ENCODE data around the gene LBH. TPM values are rescaled to one million over a fixed set of nuclear protein-coding genes. Genes with fewer than 3 reads are reported as not detected.
A peak's percentile ranks its signal among the peaks of the same experiment; 100 is the strongest.

LBH gene
- total RNA-seq, 1 donor, result 25.0 TPM

DNA sequence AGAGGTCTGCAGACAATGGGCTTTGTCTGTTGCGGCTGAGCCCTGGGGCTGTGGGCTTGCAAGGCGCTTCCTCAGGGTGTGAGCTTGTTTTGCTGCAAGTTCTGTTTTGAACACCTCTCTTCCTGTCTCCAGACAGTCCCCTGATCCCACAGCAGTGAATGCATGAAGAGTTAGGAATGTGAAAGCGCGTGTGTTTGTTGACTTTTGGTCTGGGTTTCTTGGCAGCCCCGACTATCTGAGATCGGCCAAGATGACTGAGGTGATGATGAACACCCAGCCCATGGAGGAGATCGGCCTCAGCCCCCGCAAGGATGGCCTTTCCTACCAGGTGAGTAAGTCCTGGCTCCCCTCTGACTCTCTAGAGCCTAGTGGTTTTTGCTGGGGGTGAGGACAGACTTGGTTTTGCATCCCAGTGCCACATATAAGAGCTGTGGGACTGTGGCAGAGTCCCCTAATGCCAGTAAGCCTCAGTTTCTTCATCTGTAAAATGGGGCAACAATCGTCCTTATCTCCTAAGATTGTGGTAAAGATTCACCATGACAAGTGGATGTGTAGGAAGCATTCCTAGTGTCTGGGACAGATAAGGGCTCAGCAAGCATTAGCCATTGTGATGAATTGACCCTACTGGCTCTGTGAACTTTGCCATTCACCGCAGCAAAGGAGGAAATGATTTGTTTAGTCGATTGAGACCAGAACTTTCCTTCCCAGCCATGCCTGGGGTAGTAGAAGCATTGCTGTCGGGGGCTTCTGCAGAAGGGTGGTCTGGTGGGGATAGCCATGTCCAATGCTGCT is 3.0 kb downstream of the LBH start:
- no peak for DNase-seq (ENCODE audit: low read depth in 2 of 3, low spot score in 2 of 3)

DNA sequence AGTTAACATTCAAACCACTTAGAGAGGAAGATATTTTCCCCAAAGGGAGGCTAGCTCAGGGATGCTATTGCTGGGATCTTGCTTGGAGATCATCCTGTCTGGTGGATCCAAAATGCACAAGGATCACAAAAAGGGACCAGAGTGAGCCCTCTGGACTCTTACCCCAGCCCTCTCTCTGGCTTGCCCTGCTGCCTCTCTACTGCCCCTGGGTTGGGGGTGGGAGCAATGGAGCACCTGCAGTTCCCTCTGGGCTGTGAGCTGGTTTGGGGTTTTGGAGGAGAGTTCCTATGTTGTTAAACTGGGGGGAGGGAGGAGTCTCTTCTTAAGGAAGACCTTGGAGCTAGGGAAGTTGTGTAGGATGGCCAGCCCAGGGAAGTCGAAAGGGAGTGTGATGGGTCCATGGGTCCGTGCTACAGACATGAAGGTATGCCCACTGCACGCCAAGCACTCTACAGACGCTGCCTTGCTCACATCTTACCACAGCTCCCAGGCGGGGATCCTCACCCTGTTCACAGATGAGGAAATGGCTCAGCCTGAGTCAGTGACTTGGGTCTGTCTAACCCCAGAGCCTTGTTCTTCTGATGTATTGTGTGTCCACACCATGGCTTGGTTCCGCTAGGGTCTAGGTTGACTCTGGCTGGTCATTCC is 3.8 kb downstream of the LBH start:
- DNase-seq (ENCODE audit: low read depth in 2 of 3, low spot score in 2 of 3), result no peak

DNA sequence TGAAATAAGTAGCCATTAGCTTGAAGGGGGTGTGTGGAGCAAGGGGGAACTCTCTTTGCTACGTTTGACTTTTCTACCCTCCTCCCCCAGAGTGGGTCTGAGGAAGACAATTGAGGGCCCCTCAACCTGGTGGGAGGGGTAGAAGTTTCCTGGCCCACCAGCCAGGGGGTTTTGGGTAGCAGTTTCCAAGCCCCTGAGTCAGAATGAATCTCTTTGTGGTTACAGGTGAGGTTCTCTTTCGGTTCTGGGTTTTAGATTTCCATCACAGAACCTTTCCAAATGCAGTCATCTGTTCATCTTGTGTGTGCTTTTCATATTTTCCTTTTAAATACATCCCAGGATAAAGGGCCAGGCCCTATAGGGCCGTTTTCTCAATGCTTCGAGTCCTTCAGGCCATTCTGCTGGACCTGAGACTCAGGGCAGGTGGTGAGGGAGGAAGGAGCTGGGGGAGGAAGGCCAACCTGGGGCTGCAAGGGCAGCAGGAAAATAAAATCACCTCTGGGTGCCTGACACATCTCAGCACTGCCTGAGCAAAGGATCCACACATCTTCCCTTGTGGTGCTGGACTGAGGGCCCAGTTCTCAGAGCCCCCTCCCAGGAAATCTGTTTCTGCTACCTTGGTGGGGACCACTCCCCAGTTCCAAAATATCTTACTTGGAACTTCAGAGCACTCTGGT is 4.7 kb downstream of the LBH start:
- no peak for DNase-seq (ENCODE audit: low read depth in 2 of 3, low spot score in 2 of 3)

DNA sequence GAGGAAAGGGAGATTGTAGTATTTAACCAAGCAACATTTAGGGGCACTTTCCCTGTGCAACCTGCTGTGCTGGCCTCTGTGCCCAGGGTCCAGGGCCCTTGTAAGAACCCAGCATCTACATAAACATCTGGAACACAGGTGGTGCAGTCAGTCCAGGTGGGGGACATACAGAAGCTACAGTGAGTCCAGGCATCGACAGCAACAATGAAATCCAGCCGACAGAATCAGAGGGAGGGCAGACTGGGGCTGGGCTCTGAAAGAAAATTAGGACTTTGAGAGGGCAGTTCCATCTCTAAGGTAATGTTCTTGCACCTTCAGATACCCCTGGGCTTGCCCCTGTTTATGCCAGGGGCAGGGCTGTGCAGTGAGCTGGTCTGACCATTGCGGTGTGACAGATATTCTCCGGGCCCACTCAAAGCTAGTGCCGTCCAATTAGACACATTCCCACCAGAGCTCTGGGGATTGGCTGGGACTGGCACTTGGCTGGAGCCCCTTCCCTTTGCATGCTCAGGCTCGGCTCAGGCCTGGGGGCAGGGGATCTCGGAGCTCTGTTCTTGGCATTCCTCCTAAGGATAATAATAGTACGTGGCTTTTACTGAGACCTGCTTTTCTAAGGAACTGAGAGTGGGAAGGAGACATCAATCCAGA is 5.4 kb downstream of the LBH start:
- no peak for DNase-seq (ENCODE audit: low read depth in 2 of 3, low spot score in 2 of 3)

DNA sequence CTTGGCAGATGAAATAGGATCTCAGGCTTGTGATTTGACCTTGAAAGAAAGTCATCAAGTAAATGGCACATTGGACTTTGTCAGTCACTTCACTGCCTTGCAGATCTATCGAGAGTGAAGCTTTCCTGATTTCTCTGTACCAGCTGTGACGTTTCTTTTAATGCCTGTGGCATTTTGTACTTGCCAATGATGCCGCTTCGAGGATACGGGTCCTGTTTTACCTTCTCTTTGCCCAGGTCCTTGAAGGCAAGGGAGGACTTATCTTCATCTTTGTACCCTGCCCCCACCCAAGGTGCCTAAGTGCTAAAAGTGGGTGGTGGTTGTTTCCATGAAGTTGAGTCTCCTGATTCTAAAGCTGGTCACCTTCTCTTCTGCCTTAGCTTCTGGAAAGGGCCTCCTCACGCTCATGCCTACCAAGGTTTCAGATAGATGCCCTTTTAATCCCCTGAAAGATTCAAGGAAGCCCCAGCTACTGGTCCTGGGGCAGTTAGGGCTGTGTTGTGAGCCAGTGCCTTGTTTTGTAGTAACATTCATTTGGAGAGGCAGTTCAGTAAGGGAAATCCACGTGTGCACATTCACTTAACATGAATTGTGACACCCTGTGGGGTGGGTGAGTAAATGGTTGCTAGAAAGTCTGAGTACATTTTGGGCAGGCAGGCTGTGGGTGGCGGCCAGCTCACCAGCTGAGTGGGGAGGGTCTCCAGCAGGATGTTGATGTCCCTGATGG is 6.1 kb downstream of the LBH start:
- DNase-seq (ENCODE audit: low read depth in 2 of 3, low spot score in 2 of 3), result no peak

DNA sequence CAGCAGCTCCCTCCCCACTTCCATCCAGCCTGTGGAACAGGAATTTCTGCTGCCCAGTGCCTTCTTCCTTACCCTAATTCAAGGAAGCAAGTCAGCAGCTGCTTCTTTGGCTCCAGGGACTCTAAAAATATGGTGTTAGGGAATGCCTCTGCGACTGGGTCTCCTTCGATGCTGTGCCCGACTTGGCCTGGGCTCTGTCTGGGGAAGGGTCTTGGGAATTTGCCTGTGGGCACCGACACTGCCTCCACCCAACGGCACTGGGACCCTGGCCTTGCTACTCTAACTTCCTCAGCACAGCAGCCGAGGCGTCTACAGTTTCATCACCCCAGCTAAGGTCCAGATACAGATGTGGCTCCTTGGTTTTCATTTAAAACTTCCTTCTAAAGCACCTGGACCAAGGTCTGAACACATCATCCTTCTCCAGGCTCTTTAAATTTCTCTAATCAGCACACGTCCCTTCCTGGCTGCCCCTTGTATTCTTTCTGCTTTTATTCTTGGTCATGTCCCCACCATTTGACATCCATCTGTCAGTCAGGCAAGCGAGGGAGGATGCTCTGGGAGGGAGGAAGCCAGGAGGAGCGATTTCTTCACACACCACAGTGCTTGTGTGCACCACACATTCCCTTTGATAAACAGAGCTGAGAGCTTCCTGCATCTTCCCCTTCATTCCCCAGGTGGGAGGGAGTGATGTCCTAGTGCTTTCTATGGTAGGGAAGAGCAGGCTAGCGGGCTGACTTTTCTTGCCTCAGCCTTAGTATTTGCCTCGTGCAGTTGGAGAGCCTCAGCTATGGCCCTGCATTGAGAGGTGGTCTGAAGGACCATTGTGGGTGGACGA is 6.8 kb downstream of the LBH start:
- no peak for DNase-seq (ENCODE audit: low read depth in 2 of 3, low spot score in 2 of 3)

DNA sequence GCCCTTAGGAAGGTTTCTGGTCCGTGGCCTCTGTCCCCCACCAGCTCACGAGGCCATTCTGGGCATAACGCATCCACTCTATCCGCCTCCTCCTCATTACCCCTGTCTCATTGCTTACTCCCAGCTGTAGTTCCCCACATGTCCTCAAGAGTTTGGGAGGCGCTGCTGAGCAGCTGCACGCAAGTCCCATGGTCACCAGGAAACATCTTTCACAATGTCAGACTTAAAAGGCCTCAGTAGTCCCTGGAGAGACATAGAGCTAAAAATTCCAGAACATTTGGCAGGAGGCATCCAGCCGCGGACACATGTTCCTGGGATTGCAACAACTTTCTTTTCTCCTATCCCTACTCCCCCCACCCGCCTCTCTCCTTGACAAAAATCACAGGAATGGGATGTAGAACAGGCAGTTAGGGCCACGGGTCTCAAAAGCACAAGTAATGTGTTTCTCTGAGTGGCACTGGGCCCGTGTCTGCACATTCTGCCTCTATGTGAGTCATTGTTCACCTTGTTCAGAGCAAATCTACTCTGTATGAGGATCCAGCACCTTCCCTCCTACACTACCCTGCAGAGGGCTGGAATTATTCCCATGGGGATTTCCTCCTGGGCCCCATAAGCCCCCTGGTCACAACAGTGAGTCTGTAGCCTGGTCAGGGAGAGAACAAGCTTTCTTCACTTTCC is 8.1 kb downstream of the LBH start:
- peak; percentile 70 to 78 (median 73) for DNase-seq (ENCODE audit: low read depth in 2 of 3, low spot score in 2 of 3)

DNA sequence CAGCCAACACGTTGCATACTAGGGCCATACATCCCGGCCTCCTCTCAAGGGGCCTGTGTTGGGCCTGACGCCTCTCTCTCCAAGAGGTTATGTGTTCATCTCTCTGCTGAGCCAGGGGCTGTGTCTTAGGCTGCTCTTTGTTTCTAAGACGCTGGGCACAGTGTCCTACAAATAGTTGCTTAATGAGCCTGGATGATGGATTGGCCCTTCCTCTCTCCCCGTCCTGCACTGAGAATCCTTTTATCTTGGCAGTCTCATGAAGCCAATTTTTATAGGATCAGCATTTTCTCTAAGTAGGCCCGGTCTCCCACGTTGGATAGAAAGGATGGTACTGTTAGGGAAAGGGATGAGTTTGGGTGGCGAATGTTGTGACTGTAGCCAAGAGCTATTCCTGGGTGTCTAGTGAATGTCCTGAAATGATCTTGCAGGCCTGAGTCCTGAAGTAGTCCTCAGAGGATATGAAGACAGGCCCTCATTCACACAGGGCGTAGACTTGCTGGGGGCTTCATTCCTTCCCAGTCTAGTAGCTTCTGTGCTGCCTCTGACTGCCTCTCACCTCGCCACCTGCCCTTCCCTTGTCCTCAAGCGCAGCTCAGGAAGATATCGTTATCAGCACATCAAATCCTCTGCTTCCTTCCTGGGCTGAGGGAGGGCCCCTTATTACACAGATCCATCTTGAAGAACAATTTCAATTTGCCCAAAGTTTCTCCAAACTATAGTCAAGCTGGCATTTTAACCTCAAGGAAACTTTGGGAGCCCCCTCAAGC is 8.8 kb downstream of the LBH start:
- no peak for DNase-seq (ENCODE audit: low read depth in 2 of 3, low spot score in 2 of 3)

DNA sequence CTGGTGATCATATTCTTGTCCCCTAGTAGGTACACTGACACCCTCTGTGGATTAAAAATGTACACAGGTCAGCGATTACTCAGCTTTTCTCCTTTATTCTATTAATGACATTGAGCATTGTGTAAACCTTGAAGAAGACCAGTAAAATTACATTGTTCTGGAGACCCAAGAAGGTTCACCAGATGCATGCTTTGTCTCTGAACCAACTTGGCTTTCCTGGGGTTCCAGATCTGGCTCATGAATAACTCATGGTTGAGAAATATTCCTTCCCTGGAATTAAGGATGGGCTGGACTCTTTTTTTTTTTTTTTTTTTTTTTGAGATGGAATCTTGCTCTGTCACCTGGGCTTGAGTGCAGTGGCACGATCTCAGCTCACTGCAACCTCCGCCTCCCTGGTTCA is 11.9 kb downstream of the LBH start:
- DNase-seq (ENCODE audit: low read depth in 2 of 3, low spot score in 2 of 3), result no peak

DNA sequence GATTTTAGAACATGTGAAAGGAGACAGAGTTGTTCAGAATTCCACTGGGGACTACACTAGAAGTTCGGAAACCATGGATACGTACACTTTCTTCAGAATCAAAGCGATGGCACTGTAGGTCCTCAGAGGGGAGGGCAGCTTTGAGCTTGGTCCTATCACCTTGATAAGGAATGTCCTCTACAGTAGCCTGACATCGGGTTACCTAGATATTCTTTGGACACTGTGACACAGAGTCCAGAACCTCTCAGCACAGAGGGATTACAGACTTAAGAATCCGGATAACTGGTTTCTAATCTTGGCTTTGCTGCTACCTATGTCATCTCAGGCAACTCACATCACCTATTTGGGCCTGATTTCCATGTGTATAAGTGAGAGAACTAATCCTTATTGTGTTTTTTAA is 14.0 kb downstream of the LBH start:
- DNase-seq (ENCODE audit: low read depth in 2 of 3, low spot score in 2 of 3), result no peak

DNA sequence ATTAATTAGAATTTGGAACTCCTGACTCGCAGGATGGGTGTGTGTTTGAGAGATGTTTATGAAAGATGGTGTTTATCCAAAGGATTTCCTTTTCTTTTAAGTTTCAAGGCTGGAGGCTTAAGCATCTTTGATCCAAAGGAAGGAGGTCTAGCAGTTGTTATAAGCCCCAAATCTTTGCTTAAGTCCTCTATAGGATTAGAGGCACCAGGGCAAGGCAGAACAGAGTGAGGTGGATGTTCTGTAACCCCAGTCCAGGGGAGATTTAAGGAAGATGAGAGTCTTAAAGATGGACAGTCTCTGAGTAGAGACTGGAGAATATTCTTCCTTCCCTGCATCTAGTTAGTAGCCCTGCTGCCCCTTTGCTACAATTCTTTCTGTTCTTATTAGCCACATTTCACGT is 17.5 kb downstream of the LBH start:
- no peak for DNase-seq (ENCODE audit: low read depth in 2 of 3, low spot score in 2 of 3)

DNA sequence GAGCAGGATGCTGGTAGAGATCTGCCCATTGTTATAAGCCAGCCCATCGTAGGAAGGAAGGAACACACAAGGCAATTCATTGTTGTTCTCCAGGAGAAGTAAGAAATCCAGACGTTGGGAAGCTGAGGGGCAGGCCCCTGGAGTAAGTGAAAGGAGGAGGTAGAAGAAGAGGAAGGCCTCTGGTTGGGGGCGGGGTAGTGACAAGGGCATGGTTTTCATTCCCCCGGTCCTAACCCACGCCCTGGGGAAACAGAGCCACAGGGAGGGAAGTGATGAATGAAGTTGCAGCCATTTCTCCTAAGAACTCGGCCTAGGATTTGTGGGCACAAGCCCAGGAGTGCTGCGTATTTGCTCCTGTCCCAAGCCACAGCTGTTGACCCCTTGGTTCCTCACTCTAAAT is 18.0 kb downstream of the LBH start:
- no peak for DNase-seq (ENCODE audit: low read depth in 2 of 3, low spot score in 2 of 3)

DNA sequence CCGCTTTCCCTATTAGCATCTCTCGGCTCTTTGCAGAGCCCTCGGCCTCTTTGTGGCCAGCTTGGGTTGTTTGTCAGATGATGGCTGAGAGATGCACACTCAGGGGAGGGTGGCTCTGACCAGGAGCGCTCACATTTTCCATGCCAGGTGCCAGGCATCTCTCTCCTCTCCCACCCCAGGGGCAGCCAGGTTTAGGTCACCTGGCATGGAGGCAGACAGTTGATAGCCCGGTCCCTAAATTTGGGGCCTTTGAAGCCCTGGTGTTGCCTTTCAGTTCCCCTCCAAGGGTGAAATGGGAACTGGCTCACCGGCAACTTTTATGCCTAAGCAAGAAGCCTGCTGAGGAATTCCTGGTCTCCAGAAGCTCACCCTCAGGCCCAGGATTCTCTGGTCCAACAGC is 19.1 kb downstream of the LBH start:
- no peak for DNase-seq (ENCODE audit: low read depth in 2 of 3, low spot score in 2 of 3)

DNA sequence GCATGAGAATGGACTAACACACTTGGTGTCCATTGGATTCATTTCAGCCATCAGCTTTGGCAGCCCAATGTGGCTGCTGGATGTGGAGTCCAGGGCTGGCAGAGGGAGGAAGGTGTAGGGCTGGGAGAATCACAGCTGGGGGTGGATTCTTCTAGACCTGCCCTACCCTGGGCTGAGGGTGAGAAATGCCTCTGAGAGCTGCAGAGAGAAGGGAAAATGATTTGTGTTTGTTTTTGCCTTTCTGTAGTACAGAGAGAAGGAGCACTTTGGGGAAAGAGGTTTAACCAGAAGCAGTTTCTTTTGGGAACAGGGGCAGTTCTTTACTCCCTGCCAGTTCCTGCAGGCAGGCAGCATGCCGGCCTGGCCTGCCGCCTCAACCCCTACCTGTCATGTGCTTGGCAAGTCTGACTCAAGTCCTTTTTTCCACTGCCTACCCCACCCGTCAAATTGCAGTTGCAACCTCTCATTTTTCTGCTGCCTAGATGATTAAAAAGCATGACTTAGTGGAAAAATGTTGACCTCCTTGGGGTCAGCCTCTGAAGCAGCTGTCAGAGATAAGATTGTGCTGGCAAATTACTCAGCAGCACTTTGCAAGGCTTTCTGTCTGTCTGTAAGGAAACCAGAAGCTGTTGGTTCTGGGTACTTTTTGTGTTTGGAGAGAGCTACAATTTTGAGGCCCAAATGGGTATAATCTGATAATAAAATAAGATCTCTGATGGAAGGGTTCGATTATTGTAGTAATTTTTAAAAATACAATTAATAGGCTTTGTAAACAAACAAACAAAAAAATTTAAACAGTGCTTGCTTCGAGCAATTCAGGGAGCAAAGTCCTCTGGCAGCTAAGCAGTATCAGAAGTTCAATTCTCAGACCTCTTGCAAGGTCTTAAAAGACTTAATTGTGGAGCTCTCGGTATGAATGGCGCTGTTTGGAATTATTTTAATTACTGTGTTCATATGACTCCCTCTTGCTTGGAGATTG is 21.7 kb downstream of the LBH start:
- peak in 2 of 3 donors; percentile 80 to 92 for DNase-seq (ENCODE audit: low read depth in 2 of 3, low spot score in 2 of 3)

DNA sequence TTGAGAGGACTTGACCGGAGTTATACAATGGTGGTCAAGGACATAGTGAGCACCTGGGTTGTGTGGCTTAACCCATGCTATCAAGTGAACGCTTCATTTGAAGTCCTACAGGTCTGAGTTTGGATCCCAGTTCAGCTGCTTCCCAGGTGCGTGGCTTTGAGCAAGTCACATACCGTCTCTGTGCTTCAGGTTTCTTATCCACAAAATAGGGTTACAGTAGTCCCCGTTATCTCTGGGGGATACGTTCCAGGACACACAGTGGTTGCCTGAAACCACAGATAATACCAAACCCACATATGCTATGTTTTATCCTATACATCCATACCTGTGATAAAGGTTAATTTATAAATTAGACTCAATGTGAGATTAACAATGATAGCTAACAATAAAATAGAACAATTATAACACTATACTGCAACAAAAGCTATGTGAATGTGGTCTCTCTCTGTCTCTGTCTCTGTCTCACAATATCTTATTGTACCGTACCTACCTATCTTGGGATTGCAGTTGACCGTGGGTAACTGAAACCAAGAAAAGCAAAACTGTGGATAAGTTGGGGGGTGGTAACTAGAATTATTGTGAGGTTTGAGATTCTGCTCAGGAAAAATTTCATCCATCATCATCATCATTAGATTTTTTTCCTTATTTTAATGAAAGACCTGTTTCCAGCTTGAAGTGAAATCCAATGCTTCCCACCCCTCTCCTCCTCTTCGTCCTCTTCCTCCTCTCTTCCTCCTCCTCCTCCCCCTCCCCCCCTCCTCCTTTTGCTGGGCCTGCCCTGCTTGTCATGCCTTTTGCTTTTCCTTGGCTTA is 22.7 kb downstream of the LBH start:
- DNase-seq (ENCODE audit: low read depth in 2 of 3, low spot score in 2 of 3), result no peak

DNA sequence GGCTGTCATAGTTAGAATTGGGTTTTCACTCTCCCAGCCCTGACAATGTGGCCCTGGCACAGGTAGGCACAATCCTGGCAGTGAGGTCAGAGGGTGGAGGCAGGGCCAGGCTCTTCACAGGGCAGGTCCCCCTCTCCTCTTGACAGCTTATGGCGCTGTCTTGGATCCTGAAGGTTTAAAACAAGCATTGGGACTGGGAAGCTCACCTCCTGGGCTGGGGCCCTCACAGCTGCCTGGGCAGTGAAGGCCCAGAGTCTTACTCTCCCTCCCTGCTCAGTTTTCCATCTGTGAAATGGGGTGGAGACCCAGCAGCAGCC is 23.3 kb downstream of the LBH start:
- no peak for DNase-seq (ENCODE audit: low read depth in 2 of 3, low spot score in 2 of 3)

DNA sequence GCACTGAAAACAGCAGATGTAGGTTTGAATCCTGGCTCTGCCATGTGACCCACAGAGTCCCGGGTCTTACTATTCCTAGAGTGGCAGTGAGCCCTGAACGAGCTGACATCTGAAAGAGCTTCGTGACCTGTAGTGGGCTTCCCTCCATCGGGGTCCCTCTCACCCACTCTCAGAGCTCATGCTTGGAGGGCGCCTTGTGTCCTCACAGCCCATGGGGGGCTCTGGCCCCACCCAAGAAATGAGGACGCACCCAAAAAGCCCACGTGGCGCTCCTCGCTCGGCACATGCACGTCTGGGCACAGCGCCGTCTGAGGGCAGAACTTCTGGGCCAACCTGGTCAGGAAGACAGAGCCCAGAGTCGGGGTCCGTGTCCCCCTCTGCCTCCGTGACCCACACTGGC is 23.7 kb downstream of the LBH start:
- DNase-seq (ENCODE audit: low read depth in 2 of 3, low spot score in 2 of 3), result no peak

Data from hematopoietic multipotent progenitor cell (in vitro differentiated cells).